OCI-LY7 (cell line): ENCODE data around the gene SAP25.

Source experiments
- EZH2phosphoT487 ChIP-seq: fragments of 200-600 bp; sonication (generic); IDR thresholded peaks from 2 replicates; pipeline ENCODE4 v1.6.1; 2018; ENCODE audit warnings: low read depth, borderline replicate concordance, mild to moderate bottlenecking, mixed run types, antibody characterized with exemption, low read length, moderate library complexity, mixed read lengths
- TF ChIP-seq, protein P1 (sequence below): fragments of 200-600 bp; sonication (generic); conservative IDR thresholded peaks from 2 replicates; pipeline ENCODE4 v1.5.1; 2014; ENCODE audit warnings: mild to moderate bottlenecking, antibody characterized with exemption, low read length, moderate library complexity, mixed read lengths

DNA sequence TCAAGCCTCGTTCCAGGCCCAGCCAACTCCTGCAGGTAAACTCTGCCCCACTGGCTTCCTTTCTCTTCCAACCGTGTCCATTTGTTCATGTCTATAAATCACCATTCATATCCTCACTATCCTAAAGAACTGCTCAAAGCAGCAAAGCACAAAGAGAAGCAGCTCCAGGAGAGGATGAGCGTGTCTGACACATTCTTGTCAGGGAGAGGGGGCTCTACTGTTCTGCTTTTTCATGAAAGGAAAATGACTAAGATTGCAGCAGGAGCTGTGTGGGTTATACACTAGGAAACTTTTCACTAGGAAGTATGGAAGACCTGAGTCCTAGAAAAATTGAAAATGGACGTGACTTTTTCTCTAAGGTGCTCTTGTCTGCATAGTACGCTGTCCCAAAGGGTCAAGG, 18.0 kb downstream of the SAP25 start:
- TF ChIP-seq, protein P1, sequence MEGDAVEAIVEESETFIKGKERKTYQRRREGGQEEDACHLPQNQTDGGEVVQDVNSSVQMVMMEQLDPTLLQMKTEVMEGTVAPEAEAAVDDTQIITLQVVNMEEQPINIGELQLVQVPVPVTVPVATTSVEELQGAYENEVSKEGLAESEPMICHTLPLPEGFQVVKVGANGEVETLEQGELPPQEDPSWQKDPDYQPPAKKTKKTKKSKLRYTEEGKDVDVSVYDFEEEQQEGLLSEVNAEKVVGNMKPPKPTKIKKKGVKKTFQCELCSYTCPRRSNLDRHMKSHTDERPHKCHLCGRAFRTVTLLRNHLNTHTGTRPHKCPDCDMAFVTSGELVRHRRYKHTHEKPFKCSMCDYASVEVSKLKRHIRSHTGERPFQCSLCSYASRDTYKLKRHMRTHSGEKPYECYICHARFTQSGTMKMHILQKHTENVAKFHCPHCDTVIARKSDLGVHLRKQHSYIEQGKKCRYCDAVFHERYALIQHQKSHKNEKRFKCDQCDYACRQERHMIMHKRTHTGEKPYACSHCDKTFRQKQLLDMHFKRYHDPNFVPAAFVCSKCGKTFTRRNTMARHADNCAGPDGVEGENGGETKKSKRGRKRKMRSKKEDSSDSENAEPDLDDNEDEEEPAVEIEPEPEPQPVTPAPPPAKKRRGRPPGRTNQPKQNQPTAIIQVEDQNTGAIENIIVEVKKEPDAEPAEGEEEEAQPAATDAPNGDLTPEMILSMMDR: no peak
- TF ChIP-seq EZH2phosphoT487: no peak
